ENCODE data around the gene CNKSR1. TPM values are rescaled to one million over a fixed set of nuclear protein-coding genes. Genes with fewer than 3 reads are reported as not detected.

CNKSR1 gene
- total RNA-seq, 2 experiments from 2014 or later, result 2.5 TPM

DNA sequence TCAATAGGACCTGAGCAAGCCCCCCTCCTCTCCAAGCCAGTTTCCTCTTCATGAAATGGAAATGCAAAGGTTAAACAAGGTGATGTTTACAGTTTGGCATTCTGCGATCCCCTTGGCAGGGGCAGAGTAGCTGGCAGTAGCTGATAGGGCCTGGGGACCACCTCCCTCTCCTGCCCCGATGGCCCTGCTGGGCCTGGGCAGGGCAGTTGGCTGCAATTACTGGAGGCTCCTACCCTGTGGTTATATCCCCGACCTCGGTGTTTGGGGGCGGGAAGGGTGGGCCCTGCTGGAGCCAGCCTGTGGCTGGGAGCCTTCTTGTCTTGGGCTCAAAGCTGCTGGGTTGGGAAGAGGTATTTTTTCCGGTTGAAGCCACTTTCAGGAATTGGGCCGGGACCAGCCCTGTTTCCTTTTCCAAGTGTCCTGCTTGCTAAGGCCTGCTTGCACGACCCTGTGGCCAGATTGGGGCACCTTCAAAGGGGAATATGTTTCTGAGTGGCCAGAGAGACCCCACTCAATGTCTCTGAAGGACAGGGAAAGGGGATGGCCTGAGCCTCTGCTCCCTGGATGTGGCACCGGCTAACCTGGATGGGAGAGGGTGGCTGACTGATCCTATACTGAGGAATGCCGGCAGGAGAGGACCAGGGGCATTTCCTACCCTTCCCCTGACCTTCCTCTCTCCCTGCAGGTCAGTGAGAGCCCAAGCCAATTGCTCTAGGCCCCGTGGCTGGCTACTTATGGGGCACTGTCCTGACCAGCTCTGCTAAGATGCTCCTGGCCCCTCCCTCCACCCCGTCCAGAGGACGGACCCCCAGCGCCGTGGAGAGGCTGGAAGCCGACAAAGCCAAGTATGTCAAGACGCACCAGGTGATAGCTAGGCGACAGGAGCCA, 16.5 kb upstream of the CNKSR1 start:
- H3K4me2 ChIP-seq (ENCODE audit: low read length), result no peak overlapping the region
- no peaks in the 10 kb centered on the region for H3K9me2 ChIP-seq (ENCODE audit: insufficient read depth, low read length)
- intact Hi-C loops (cut with micrococcal nuclease; ENCODE audit: unreplicated experiment), result no loop called here
- CTCF ChIA-PET (ENCODE audit: unreplicated experiment), result no interaction called here
- H3K9me3 ChIP-seq (ENCODE audit: low read length), result no peaks in the 10 kb centered on the region
- POLR2A ChIA-PET, result no interaction called here
- no peak overlapping the region for H3K4me3 ChIP-seq (ENCODE audit: low read depth, low read length, poor library complexity, severe bottlenecking)
- H2AFZ ChIP-seq (ENCODE audit: low read length), result no peak overlapping the region
- H3K27ac ChIP-seq (ENCODE audit: low read depth, low read length, poor library complexity, severe bottlenecking), result no peak overlapping the region
- H4K20me1 ChIP-seq (ENCODE audit: insufficient read depth, low read length), result no peaks in the 10 kb centered on the region
- no peaks in the 10 kb centered on the region for H3K36me3 ChIP-seq (ENCODE audit: insufficient read depth, low read length)
- peaks cover 11% of the 10 kb centered on the region for H3K4me1 ChIP-seq (ENCODE audit: insufficient read depth, low read length, poor library complexity, severe bottlenecking)
- no peak for DNase-seq (ENCODE audit: low spot score)
- H3K79me2 ChIP-seq (ENCODE audit: insufficient read depth, low read depth, low read length), result no peaks in the 10 kb centered on the region
- TF ChIP-seq EZH2phosphoT487 (IDR thresholded peaks at IDR 0.05; ENCODE audit: borderline replicate concordance, low read depth, low read length) (no peak), CTCF (conservative IDR thresholded peaks at IDR 0.05; ENCODE audit: low read length) (no peak)
- BruUV-seq (replicated peaks), result no TSS peak

DNA sequence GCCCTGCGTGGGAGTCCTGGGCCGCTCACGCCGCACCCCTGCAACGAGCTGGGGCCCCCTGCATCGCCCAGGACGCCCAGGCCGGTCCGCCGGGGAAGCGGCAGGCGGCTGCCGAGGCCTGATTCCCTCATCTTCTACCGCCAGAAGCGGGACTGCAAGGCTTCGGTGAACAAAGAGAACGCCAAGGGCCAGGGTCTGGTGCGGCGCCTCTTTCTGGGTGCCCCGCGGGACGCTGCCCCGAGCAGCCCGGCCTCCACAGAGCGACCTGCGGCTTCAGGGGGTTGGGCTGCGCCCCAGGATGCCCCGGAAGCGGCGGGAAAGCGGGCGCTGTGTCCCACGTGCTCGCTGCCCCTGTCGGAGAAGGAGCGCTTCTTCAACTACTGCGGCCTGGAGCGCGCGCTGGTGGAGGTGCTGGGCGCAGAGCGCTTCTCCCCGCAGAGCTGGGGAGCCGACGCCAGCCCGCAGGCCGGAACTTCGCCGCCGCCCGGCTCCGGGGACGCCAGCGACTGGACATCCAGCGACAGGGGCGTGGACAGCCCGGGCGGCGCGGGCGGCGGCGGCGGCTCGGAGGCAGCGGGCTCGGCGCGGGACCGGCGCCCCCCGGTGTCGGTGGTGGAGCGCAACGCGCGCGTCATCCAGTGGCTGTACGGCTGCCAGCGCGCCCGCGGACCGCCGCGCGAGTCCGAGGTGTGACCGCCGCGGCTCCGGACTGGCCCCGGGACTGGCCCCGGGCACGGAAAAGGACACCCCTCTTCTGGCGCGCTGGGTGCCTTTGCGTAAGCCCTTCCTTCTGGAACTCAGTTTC, 15.7 kb upstream of the CNKSR1 start:
- BruUV-seq (replicated peaks), result no TSS peak
- H3K4me1 ChIP-seq (ENCODE audit: insufficient read depth, low read length, poor library complexity, severe bottlenecking), result peaks cover 3% of the 10 kb centered on the region
- H3K27ac ChIP-seq (ENCODE audit: low read depth, low read length, poor library complexity, severe bottlenecking), result no peak overlapping the region
- no peak overlapping the region for H2AFZ ChIP-seq (ENCODE audit: low read length)
- H3K9me3 ChIP-seq (ENCODE audit: low read length), result no peaks in the 10 kb centered on the region
- H3K9me2 ChIP-seq (ENCODE audit: insufficient read depth, low read length), result no peaks in the 10 kb centered on the region
- peak; percentile 48 for TF ChIP-seq CTCF (conservative IDR thresholded peaks at IDR 0.05; ENCODE audit: low read length)
- no peak for TF ChIP-seq EZH2phosphoT487 (IDR thresholded peaks at IDR 0.05; ENCODE audit: borderline replicate concordance, low read depth, low read length)
- no peaks in the 10 kb centered on the region for H3K36me3 ChIP-seq (ENCODE audit: insufficient read depth, low read length)
- POLR2A ChIA-PET, result no interaction called here
- no peak overlapping the region for H3K4me3 ChIP-seq (ENCODE audit: low read depth, low read length, poor library complexity, severe bottlenecking)
- CTCF ChIA-PET (ENCODE audit: unreplicated experiment), result no interaction called here
- H3K79me2 ChIP-seq (ENCODE audit: insufficient read depth, low read depth, low read length), result no peaks in the 10 kb centered on the region
- H3K4me2 ChIP-seq (ENCODE audit: low read length), result no peak overlapping the region
- DNase-seq (ENCODE audit: low spot score), result no peak
- intact Hi-C loops (cut with micrococcal nuclease; ENCODE audit: unreplicated experiment), result no loop called here
- no peaks in the 10 kb centered on the region for H4K20me1 ChIP-seq (ENCODE audit: insufficient read depth, low read length)

Data from OCI-LY7 (cell line).